Gastrocnemius medialis (tissue), 4 donors: Measurements from ENCODE around the gene RDH11.

Experiments
- CTCF ChIP-seq, 5 experiments: fragments of 450-650 bp in 3 of 5; fragments of 200-600 bp in 2 of 5; sonication (generic) in 2 of 5; IDR thresholded peaks in 4 of 5; conservative IDR thresholded peaks in 1 of 5; 1 replicate in 4 of 5; 2 replicates in 1 of 5; pipeline ENCODE4 v1.5.1; 2016 to 2019; ENCODE audit warnings: antibody characterized with exemption in 5 of 5, mild to moderate bottlenecking in 3 of 5, moderate library complexity in 3 of 5
- POLR2A ChIP-seq, 2 donors: fragments of 450-650 bp; IDR thresholded peaks; one replicate each; pipeline ENCODE4 v1.6.1; 2017; ENCODE audit warnings: antibody characterized with exemption in 2 of 2, mild to moderate bottlenecking in 2 of 2, moderate library complexity in 2 of 2

- no peak for TF ChIP-seq POLR2A (IDR thresholded peaks at IDR 0.05)
- no peak for TF ChIP-seq CTCF (IDR thresholded peaks at IDR 0.05 in 4 of 5, conservative IDR thresholded peaks at IDR 0.05 in 1 of 5)
Observed at GRCh38 chr14:67679006-67679405, 16.6 kb downstream of the RDH11 start.
